PC-9 (cell line): Measurements from ENCODE around the gene SIGLEC12. TPM values are rescaled to one million over a fixed set of nuclear protein-coding genes. Genes with fewer than 3 reads are reported as not detected.

Source experiments
- BruUV-seq: library from RNA; stranded (reverse); fragments of 400-500 nt; replicated peaks from 2 replicates; lab custom pipeline; 2021; lab: Mats Ljungman, UMichigan
- CTCF ChIA-PET: fragments of 300-600 bp; sonication (Branson Sonifier 250); formaldehyde crosslinking; loops from one replicate; lab custom pipeline; 2022; ENCODE audit warnings: antibody characterized with exemption; lab: Charles Lee
- POLR2A ChIA-PET: fragments of 300-600 bp; sonication (Branson Sonifier 250); formaldehyde crosslinking; loops from one replicate; lab custom pipeline; 2022; ENCODE audit warnings: antibody characterized with exemption; ENCODE audit not compliant: unreplicated experiment; lab: Charles Lee
- DNase-seq, 2 experiments: peaks; one replicate each; pipeline versions ENCODE4 v3.0.0 to v3.0.0-alpha.2; 2015 to 2022; ENCODE audit warnings: mixed read lengths in 1 of 2
- H2AFZ ChIP-seq: fragments of 200-600 bp; sonication (generic); 2 replicates; pipeline ENCODE4 v1.8.1; 2017; ENCODE audit warnings: antibody characterized with exemption
- H3F3A ChIP-seq: fragments of 200-600 bp; sonication (generic); 2 replicates; pipeline ENCODE4 v1.8.1; 2017; ENCODE audit warnings: antibody characterized with exemption, mild to moderate bottlenecking, low read depth; ENCODE audit not compliant: insufficient read depth
- H3K27ac ChIP-seq: fragments of 200-600 bp; sonication (generic); 2 replicates; pipeline ENCODE4 v1.6.1; 2016; ENCODE audit warnings: mixed run types
- H3K27me3 ChIP-seq: fragments of 200-600 bp; sonication (generic); 2 replicates; pipeline ENCODE4 v1.6.1; 2016; ENCODE audit warnings: low read depth, mixed run types; ENCODE audit not compliant: insufficient read depth
- H3K36me3 ChIP-seq: fragments of 200-600 bp; sonication (generic); 2 replicates; pipeline ENCODE4 v1.6.1; 2016; ENCODE audit warnings: low read depth, mixed run types
- H3K4me1 ChIP-seq: fragments of 200-600 bp; sonication (generic); replicated peaks from 2 replicates; pipeline ENCODE4 v1.6.1; 2016; ENCODE audit warnings: mixed run types; ENCODE audit not compliant: insufficient read depth
- H3K4me2 ChIP-seq: fragments of 200-600 bp; sonication (generic); 2 replicates; pipeline ENCODE4 v1.6.1; 2017; ENCODE audit warnings: mixed run types
- H3K4me3 ChIP-seq: fragments of 200-600 bp; sonication (generic); 2 replicates; pipeline ENCODE4 v1.6.1; 2016; ENCODE audit warnings: mixed run types
- H3K79me2 ChIP-seq: fragments of 200-600 bp; sonication (generic); 2 replicates; pipeline ENCODE4 v1.6.1; 2017; ENCODE audit warnings: low read depth, mixed run types
- H3K9me2 ChIP-seq: fragments of 200-600 bp; sonication (generic); 2 replicates; pipeline ENCODE4 v1.8.1; 2017; ENCODE audit warnings: mild to moderate bottlenecking; ENCODE audit not compliant: insufficient read depth
- H3K9me3 ChIP-seq: fragments of 200-600 bp; sonication (generic); 2 replicates; pipeline ENCODE4 v1.8.1; 2016; ENCODE audit warnings: low read depth; ENCODE audit not compliant: insufficient read depth
- H4K20me1 ChIP-seq: fragments of 200-600 bp; sonication (generic); 2 replicates; pipeline ENCODE4 v1.8.1; 2017; ENCODE audit not compliant: insufficient read depth
- CTCF ChIP-seq: fragments of 200-600 bp; sonication (generic); conservative IDR thresholded peaks from 2 replicates; pipeline ENCODE4 v1.6.1; 2017; ENCODE audit warnings: mixed run types, antibody characterized with exemption, mild to moderate bottlenecking, moderate library complexity
- EZH2 ChIP-seq: fragments of 200-600 bp; sonication (generic); IDR thresholded peaks from 2 replicates; pipeline ENCODE4 v1.8.0; 2017; ENCODE audit warnings: antibody characterized with exemption, low read depth
- intact Hi-C: fragments of 100-400 bp; cut with micrococcal nuclease; formaldehyde crosslinking; loops from one replicate; pipeline ENCODE4 v1.10.0; 2022; ENCODE audit not compliant: unreplicated experiment
- total RNA-seq: library from RNA; stranded (reverse); gene quantifications from 2 replicates; pipeline ENCODE4 v1.2.3, GENCODE V29; 2021

SIGLEC12 gene
- total RNA-seq, 1 experiment from 2014 or later = not detected

- BruUV-seq = no TSS peak
- intact Hi-C loops = no loop called here
Measured at GRCh38 chr19:51535535-51535934, 33.9 kb upstream of the SIGLEC12 start.

GRCh38 chr19:51531349-51532315 lies 30.0 kb upstream of the SIGLEC12 start, which contains the start of gene SIGLEC6:
TSS of gene SIGLEC6 (minus strand) at chr19:51531670. CDS start at chr19:51531648, 22 bp downstream.
- POLR2A ChIA-PET = no interaction called here
- no peak for DNase-seq
- no peak for TF ChIP-seq CTCF
- no peak for TF ChIP-seq EZH2
- intact Hi-C loops = no loop called here
- Histone ChIP-seq H3K4me1 (no peaks in the 10 kb centered on the region), H2AFZ (no peak within 1 kb of the TSS), H3K27me3 (peaks cover 86% of the 10 kb centered on the region), H4K20me1 (no peaks in the 10 kb centered on the region), H3K9me3 (no peaks in the 10 kb centered on the region), H3K9me2 (no peaks in the 10 kb centered on the region), H3K4me3 (no peak within 1 kb of the TSS), H3K79me2 (no peaks in the 10 kb centered on the region), H3K36me3 (no peaks in the 10 kb centered on the region), H3K27ac (no peak within 1 kb of the TSS), H3K4me2 (no peak within 1 kb of the TSS), H3F3A (no peaks in the 10 kb centered on the region)
- BruUV-seq = no TSS peak
- CTCF ChIA-PET = interaction anchor here (0.7 kb wide), 1 partner anchor 510 kb away, joined by 4 read pairs; no protein-coding TSS in a partner anchor

More at GRCh38 chr19:51535535-51535934, 33.9 kb upstream of the SIGLEC12 start:
- no peak for TF ChIP-seq EZH2
- no peak for TF ChIP-seq CTCF
- H3K79me2 ChIP-seq = no peaks in the 10 kb centered on the region
- H3K9me2 ChIP-seq = no peaks in the 10 kb centered on the region
- H3K36me3 ChIP-seq = no peaks in the 10 kb centered on the region
- no peaks in the 10 kb centered on the region for H3F3A ChIP-seq
- no peak overlapping the region for H3K4me2 ChIP-seq
- H3K4me3 ChIP-seq = no peak overlapping the region
- H2AFZ ChIP-seq = no peak overlapping the region
- CTCF ChIA-PET = no interaction called here
- H3K4me1 ChIP-seq = no peaks in the 10 kb centered on the region
- no peaks in the 10 kb centered on the region for H4K20me1 ChIP-seq
- H3K27me3 ChIP-seq = peaks cover 80% of the 10 kb centered on the region
- POLR2A ChIA-PET = no interaction called here
- no peaks in the 10 kb centered on the region for H3K9me3 ChIP-seq
- H3K27ac ChIP-seq = no peak overlapping the region
- no peak for DNase-seq

GRCh38 chr19:51530616-51531015 lies 29.0 kb upstream of the SIGLEC12 start:
- no peaks in the 10 kb centered on the region for H3K9me3 ChIP-seq
- H3K4me2 ChIP-seq = no peak overlapping the region
- ChIA-PET CTCF (no interaction called here), POLR2A (no interaction called here)
- no peak for DNase-seq
- no peaks in the 10 kb centered on the region for H3K4me1 ChIP-seq
- no peaks in the 10 kb centered on the region for H3K9me2 ChIP-seq
- no peaks in the 10 kb centered on the region for H3F3A ChIP-seq
- no peak overlapping the region for H2AFZ ChIP-seq
- no peak overlapping the region for H3K27ac ChIP-seq
- no peak for TF ChIP-seq EZH2
- no peaks in the 10 kb centered on the region for H4K20me1 ChIP-seq
- H3K79me2 ChIP-seq = no peaks in the 10 kb centered on the region
- no TSS peak for BruUV-seq
- intact Hi-C loops = no loop called here
- no peaks in the 10 kb centered on the region for H3K36me3 ChIP-seq
- H3K4me3 ChIP-seq = no peak overlapping the region
- H3K27me3 ChIP-seq = peaks cover 90% of the 10 kb centered on the region
